Measurements from ENCODE around the gene RSKR. TPM values are rescaled to one million over a fixed set of nuclear protein-coding genes. Genes with fewer than 3 reads are reported as not detected.
"Not testable (repeated sequence)": the region's sequence is repeated elsewhere in the genome, so short reads cannot be mapped to it uniquely, and the experiment has no call there.

The RSKR gene
- polyA plus RNA-seq, 5 donors, result 19.0 to 27.9 (median 24.2) TPM

DNA sequence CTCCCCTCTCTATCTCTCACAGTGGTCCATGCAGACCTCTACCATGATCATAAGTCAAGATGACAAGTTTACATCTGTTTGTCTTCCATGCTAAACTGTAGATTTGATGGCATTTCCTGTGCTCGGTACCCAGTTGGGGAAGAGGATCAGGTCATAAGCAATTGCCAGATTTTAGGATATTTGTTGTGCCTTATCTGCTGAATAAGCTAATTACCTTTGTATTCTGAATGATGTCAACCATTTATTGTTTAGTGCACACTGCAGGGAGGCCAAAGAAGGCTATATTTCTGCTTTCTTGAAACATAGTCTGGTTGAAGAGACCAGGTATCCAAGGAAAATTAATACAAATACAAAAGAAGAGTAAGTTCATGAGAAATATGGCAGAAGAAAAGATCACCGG, 31.5 kb downstream of the RSKR start:
- no peak for DNase-seq

DNA sequence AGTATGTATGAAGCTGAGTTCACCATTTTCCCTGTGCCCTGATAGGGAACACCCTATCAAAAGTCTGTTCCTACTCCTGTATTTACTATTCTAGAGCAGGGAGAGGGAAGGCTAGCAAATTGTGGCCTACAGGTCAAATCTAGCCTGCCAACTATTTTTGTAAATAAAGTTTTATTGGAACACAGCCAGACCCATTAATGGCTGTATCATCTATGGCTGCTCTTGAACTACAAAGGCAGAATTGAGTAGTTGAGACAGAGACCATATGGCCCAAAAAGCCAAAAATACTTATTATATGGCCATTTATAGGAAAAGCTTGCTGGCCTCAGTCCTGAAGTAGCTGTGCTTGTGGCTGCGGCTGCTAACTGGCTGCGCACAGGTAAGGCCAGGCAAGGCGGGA, 33.0 kb downstream of the RSKR start:
- DNase-seq, result peak; percentile 70 to 78

DNA sequence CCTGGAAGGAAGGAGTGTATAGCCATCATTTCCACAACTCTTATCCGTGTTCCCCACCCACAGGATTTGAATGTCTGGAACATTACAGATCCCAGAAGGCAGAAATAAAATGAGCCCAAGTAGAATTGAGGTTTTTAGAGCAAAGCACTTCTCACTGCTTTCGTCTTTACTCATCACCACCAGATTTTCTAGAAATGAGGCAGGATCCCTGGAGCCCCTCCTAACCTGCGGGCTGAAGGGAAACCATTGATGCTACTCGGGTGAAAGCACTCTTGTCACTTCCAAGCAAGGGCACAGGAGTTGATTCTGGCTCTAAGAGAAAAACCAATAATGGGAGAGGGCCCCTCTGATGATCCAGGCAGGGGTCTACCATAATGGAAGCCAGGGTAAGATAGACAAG, 34.5 kb downstream of the RSKR start:
- DNase-seq, result no peak

DNA sequence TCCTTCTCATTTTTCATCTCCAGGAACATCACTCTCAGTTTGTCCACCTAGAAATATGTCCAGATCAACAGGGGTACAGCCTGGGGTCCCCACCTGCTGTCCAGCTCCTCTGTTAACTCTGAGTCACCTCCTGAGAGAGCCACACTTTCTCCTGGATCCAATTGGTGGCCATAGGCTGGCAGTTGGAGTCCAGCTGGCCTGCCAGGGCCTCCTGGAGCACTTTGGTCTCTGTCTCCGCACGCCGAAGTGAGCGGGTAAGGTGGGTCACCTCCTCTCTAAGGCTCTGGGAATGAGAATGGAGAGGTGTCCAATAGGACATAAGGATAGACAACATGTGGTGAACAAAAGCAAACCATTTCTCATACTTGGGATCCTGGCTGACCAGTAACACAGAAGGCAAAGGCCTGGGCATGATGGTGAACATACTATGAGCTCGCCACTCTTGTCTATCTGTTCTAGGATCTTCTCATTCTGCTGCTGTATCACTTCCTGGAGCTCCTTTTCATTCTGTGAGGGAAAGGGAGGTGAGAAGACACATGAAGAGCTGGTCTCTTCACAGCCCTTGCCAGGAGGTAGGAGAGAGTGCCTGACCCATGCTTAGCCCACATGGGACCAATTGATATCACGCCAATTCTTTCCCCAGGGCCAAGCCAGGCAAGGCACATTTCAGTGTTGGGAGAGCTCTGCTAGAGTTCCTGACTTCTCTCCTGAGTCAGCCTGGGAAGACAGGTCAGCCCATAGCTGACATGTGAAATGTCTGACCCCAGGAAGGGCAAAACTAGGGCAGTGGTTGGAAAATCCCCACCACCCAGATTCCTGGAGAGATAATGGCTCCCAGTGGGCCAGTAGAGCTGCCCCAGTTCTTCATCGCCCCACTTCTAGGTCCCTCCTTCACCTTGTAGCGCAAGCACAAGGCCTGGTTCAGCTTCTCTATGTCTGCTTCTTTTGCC, 35.5 kb downstream of the RSKR start:
- no peak for DNase-seq

DNA sequence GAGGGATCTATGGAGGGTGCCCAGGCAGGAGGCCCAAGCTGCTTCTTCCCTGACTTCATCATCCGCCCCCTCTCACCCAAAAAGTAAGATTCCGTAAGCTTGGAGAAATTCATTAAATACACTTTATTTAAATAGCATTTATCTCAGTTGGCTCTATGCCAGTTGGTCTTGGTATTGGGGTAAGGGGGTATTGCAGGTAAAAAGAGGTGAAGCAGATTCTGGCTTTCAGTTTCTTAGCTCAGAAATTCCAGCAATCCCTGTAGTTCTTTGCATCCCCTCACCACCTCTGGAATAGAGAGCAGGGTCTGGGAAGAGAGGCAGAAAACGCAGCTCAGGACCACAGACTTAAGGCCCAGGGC, 36.5 kb downstream of the RSKR start:
- no peak for DNase-seq

DNA sequence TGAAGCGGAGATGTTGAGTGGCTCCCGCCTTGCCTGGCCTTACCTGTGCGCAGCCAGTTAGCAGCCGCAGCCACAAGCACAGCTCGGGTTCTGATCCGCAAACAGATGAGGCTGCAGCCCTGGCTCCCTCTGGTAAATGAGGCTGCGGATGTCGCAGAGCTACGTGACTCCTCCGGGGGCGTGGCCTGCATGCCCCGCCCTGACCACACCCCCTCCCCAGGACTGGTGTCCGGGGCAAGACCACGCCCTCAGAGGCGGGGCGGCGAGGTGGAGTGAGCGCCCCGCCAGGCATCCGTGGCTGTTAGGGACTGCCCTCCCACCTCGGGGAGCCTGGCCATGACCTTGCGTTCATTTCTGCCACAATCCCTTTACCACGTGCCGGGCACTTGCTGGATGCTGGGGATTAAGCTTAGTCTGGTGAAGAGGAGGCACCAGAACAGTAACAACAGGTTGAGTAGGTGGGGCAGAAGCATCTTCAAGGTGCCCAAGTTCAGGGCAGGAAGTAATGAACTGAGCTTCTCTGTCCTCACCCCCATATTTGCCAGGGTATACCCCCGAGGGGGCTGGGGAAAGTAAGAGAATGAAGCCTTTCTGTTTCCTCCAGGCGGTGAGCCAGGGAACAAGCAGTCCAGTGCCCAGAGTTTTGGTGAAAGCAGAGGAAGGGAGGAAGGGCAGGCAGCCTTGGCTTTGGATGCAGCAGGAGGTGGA, 37.1 kb downstream of the RSKR start, which contains the start of gene ALDOC:
TSS of gene ALDOC (minus strand) at position 138 of the 708 bp plus-strand sequence. CDS start 1,363 bp downstream, outside the sequence.
- DNase-seq, result peak; percentile 90 to 92

DNA sequence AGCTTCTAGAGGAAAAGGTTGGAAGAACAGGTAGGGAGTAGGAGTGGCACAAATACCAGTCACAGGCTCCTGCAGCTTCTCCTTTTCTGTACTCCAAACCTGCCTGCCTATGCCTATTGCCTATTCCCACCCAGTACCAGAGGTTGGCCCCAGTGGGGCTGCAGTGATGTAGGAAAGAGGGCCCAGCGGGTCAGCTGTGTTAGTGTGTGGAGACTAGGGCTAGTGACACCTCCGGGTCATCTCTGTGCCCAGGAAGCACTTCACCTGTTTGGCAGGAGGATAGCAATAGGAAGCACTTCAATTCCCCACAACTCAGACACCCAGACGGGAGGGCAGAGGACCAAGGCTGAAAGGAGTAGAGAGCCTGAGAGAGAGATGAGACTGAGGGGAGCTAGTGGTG, 38.0 kb downstream of the RSKR start:
- DNase-seq, result not testable (repeated sequence)

DNA sequence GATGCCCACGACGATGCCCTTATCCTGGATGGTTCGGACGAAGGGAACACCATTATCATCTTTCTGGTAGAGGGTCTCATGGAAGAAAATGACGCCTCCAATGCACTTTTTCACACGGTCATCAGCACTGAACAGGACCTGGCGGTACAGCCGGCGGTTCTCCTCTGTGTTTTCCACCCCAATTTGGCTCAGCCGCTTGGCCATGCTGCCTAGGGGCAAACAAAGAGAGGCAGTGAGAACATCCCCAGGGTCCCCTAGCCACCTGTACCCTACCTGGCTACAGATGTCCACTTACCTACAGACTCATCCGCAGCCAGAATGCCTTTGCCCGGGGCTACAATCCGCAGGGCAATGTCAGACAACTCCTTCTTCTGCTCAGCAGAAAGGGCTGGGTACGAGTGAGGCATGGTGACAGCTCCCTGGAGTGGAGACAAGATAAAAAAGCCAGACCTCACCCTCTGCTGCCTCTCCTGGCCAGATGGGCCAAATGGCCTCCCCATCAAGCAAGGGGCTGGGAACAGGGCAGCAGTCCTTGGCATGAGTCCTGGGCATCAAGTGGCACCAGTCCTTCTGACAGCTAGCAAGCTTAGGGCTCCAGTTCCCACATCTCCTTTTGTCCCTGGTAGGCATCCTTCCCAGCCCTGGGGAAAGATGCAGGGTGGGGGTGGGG, 38.7 kb downstream of the RSKR start:
- no peak for DNase-seq

DNA sequence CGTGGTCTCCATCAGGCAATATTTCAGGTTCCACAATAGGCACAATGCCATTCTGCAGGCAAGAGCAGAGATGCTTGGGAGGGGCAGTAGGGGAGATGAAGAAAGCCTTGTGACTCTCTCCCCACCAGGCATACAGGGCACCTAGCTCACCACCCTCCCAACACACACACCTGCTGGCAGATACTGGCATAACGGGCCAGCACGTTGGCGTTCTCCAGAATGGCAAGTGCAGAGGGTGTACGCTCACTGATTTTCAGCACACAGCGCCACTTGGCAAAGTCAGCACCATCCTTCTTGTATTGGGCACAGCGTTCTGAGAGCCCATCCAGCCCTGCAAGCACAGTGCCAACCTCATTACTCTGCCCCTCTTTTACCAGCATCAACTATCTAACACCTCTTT, 39.5 kb downstream of the RSKR start:
- DNase-seq, result no peak

DNA sequence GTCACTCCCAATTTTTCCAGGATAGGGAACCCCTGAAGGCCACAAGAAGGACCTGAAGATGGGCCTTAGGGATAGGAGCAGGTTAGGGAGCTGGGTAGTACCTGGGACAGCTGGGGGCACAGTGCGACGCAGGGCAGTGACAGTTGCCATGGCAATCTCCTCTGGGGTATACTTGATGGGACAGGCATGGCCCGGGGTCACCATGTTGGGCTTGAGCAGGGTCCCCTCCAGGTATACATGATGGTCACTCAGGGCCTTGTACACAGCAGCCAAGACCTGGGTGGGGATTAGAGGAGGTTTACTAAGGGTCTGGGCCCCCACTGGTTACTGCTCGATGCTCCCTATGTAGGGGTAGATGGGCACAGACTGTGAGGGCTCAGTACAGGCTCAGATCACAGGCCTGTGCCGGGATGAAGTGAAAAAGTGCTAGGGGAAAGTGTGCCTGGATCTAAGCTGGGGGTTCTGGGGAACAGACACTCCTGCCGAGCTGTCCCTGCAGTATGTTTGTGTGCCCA, 40.0 kb downstream of the RSKR start:
- DNase-seq, result no peak

DNA sequence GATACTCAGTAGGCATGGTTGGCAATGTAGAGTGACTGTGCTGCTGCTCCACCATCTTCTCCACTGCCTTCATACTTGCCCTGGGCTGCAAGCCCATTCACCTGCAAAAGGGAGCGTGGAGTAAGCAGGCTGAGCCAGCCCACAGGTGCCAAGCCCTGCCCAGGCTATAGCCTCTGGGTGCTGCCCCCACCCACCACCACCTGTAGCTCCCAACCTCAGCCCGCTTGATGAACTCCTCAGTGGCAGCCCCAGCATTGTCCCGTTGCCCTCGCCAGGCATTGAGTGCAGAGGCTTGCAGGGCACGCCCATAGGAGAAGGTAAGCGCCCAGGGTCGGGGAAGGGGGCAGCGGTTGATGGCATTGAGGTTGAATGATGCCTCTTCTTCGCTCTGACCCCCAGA, 40.5 kb downstream of the RSKR start:
- DNase-seq, result no peak

DNA sequence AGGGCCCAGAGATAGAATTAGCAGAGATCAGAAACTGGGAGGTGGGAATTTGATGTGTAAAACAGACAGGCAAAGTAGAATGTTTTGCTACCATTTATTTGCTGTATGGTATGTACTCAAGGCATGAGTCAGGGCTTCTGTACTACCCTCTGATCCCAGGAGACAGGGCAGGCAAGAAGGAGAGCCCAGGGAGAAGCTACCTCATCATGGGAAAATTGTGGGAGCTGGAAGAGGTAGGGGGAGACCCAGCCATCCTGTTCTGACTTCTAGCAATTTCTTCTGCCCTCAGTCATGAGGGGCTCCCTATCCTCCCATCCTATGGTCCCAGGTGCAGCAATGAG, 41.0 kb downstream of the RSKR start:
- DNase-seq, result no peak

DNA sequence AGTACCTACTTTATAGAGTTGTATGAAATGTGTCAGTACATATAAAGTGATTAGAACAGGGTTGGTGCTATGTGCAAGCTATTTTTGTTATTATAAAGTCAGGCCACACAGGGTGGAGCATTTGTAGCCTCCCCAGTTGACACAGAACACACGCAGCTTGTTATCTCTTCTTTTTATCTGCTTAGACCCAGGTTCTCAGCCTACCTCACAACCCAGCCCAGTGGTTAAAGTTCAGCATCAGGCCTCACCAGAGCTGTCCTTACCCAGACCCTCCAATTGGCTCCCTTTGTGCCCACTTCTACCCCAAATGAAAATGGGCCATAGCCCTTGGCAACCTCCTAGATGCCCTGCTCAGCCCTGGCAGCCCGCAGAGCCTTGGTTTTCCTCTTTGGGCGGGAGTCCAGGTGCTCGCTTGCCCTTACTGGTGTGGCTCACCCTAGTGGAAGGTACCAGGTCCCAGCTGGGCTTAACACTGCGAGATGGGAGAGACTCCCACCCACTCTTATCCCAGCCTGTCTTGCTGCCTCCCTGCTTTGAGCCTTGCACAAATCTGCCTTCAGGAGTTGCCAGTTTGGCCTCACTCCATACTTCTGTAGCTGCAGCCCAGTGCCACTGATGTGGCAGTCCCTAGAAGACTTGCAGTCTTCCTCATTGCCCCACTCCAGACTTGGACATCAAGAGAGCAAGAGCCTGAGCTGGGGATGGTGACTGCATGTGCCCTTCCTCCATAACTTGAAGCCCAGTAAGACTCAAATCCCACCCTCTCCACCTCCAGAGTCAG, 41.5 kb downstream of the RSKR start:
- DNase-seq, result no peak

DNA sequence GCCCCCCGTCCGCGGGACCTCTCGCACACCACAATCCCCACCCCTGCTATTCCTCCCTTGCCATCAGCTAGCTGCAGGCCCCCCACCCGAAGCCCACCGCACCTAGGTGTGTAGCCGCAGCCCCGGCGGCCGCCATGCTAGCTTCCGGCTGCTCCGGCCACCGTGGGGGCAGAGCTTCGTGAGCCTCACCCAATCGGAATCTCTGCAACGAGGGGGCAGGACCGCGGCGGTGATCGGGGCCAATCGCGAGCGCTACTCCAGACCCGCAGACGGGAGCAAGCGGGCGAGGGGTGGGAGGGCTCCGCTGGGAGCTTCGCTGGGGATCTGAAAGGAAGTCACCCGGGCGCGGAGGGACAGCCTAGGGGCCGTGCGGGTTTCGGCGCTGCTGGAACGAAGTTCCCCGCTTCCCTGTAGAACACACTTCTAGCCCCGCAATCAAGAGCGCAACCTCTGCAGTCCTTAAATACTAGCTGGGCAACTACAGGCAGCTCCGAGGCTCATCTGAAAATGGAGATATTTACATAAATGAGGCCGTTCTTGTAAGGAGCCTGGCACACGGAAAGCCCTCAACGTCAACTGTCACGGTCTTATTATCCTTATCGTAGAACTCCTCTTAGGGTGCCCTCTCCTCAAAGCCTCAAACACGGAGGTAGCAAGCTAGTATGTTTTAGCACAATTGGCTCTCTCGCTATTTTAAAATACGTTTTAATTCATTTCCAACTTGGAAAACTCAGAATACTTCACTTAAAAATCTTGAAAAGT, 42.4 kb downstream of the RSKR start, which contains the start of gene PIGS:
TSS of gene PIGS (minus strand) at position 164 of the 762 bp plus-strand sequence. CDS start at position 136, 28 bp downstream.
- peak; percentile 89 to 92 for DNase-seq

DNA sequence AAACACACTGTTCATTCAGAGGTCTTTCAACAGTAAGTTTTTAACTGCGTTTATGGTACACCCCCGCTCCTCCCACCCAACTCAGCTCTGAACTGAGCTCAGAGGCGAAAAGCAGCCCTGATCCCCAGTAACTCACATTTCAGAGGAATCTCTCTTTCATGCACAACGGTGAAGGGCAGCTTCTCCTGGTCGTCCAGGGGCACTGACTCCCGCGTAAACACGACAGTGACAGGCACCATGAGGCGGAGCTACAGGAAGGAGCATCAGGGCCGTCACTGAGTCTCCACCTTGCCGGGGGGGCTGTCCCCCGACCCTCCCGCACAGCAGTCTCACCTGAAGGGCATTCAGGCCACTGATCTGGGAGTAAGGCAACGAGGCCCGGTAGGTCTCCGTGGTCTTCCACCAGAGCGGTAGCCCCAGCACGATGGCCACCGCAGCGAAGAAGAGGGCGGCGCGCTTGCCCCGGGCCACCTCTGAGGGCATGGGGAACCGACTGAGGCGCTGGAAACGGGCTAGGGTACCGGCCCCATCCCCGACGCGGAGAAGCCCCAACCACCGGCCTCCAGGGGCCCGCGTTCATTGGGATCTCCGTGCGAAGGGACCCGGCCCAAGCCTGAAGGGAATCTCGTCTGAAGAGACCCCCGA, 43.1 kb downstream of the RSKR start:
- no peak for DNase-seq

DNA sequence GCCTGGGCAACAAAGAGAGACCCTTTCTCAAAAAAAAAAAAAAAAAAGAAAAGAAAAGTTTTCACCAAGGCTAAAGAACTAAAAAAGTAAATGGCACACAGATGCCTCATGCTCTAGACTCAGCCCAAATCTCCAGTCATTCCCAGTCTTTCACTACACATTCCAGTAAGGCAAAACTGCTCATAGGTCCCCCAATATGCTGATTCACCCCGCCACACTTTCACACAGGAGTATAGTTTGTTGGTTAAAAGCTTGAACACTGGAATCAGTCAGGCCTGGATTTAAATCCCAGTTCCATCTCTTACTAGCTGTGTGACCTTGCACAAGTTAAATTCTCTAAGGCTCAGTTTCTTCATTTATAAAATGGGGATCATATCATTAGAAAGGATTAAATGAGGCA, 44.5 kb downstream of the RSKR start:
- no peak for DNase-seq

DNA sequence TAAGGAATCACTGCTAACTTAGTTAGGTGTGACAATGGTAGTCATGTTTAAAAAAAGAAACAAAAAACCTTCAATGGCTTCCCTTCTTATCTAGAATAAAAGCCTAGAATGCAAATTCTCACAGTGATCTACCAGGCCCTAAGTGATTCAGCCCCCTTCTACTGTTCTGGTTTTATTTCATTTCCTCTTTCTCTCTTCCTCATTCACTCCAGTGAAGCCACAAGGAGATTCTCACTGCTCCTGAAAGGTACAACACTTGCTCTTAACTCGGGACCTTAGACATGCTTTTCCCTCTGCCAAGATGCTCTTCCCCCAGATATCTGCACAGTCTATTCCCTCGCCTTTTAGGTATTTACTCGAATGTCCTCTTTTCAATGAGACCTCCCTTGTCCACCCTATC, 46.4 kb downstream of the RSKR start:
- DNase-seq, result no peak

DNA sequence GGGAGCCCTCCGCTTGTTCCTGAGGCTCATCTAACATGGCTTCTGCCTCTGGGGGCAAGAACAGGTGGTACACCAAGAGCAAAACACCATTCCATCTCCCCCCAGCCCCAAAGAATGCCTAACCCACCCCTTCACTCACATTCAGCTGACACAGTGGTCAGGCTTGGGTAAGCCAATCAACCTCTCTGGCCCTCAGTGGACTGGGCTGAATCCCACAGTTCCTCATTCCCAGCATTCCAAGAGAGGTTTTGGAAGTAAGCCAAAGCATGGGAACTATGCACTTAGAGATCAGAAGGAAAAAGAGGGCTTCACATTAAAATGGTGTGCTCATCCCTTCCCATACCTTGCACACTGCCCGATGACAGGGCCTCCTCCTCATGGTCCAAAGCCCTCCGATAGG, 50.5 kb downstream of the RSKR start:
- DNase-seq, result no peak
